Fibroblast of lung (primary cell): ENCODE results near the gene NECAP2.
"Not testable (repeated sequence)": the region's sequence is repeated elsewhere in the genome, so short reads cannot be mapped to it uniquely, and the experiment has no call there.

Source experiments
- EZH2 ChIP-seq: IDR thresholded peaks from 2 replicates; pipeline ENCODE4 v1.5.1; 2012; ENCODE audit warnings: low read length, control low read depth, mild to moderate bottlenecking; ENCODE audit errors: missing control alignments
- TF ChIP-seq, protein P1 (sequence below), 2 donors: IDR thresholded peaks in 1 of 2; conservative IDR thresholded peaks in 1 of 2; 1 replicate in 1 of 2; 2 replicates in 1 of 2; pipeline ENCODE4 v1.5.1; 2011 to 2012; ENCODE audit warnings: low read length in 2 of 2, control low read depth in 1 of 2, inconsistent platforms in 1 of 2, low read depth in 1 of 2, mild to moderate bottlenecking in 1 of 2

DNA sequence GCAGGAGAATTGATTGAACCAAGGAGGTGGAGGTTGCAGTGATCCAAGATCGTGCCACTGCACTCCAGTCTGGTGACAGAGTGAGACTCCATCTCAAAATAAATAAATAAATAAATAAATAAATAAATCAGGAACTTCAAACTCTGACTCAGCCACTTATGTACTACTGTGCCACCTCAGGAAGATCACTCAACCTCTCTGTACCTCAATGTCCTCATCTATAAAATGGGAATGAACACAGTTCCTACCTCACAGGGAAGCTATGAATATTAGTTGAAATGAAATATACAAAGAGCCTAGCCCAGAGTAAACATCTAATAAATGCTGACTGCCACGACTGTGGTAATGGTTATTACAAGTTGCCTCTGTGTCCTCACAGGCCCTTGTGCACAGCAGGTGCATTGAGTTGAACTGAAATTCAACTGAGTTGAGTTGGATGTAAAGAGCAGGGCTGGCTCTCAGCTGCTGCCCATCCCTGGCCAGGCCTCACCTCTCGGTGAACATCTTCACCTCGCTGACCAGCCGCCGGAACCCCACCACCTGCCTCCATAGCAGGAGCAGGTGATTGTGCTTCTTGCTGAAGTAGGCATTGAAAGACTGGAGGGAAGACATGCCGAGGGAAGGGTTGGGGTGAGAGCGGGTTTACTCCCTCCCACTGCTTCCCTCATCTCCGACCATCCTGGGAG lies 48.8 kb downstream of the NECAP2 start:
- not testable (repeated sequence) for TF ChIP-seq EZH2
- TF ChIP-seq, protein P1, sequence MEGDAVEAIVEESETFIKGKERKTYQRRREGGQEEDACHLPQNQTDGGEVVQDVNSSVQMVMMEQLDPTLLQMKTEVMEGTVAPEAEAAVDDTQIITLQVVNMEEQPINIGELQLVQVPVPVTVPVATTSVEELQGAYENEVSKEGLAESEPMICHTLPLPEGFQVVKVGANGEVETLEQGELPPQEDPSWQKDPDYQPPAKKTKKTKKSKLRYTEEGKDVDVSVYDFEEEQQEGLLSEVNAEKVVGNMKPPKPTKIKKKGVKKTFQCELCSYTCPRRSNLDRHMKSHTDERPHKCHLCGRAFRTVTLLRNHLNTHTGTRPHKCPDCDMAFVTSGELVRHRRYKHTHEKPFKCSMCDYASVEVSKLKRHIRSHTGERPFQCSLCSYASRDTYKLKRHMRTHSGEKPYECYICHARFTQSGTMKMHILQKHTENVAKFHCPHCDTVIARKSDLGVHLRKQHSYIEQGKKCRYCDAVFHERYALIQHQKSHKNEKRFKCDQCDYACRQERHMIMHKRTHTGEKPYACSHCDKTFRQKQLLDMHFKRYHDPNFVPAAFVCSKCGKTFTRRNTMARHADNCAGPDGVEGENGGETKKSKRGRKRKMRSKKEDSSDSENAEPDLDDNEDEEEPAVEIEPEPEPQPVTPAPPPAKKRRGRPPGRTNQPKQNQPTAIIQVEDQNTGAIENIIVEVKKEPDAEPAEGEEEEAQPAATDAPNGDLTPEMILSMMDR (conservative IDR thresholded peaks at IDR 0.05 in 1 of 2, IDR thresholded peaks at IDR 0.05 in 1 of 2; ENCODE audit: low read depth in 1 of 2, low read length in 2 of 2), result not testable (repeated sequence)
